T-helper 17 cell (primary cell): ENCODE measurements around the gene DNAH11. TPM values are rescaled to one million over a fixed set of nuclear protein-coding genes. Genes with fewer than 3 reads are reported as not detected.
"Not testable (repeated sequence)": the region's sequence is repeated elsewhere in the genome, so short reads cannot be mapped to it uniquely, and the experiment has no call there.

ENCODE experiments used
- ATAC-seq: fragments of 150-1000 bp; cut with Tn5 transposase; 2 replicates; pipeline ENCODE4 v1.10.0; 2021; ENCODE audit warnings: mild to moderate bottlenecking, moderate library complexity
- DNase-seq, 3 donors: peaks; one replicate each; pipeline versions ENCODE4 v3.0.0 to v3.0.0-alpha.2; 2020 to 2021
- H3K9me3 ChIP-seq: one replicate; pipeline ENCODE4 v1.7.0; 2013; ENCODE audit warnings: low read length, mild to moderate bottlenecking; ENCODE audit not compliant: control insufficient read depth, poor library complexity, severe bottlenecking
- H3K27ac Mint-ChIP-seq: one replicate; pipeline ENCODE4 v1.8.0; 2022; ENCODE audit warnings: mild to moderate bottlenecking, moderate library complexity, mixed read lengths
- H3K27me3 Mint-ChIP-seq: one replicate; pipeline ENCODE4 v1.8.0; 2022; ENCODE audit warnings: mixed read lengths
- H3K36me3 Mint-ChIP-seq: one replicate; pipeline ENCODE4 v1.8.0; 2022; ENCODE audit warnings: low read depth, mixed read lengths
- H3K4me1 Mint-ChIP-seq: one replicate; pipeline ENCODE4 v1.8.0; 2022; ENCODE audit warnings: mild to moderate bottlenecking, mixed read lengths
- H3K4me3 Mint-ChIP-seq: one replicate; pipeline ENCODE4 v1.8.0; 2022; ENCODE audit warnings: mild to moderate bottlenecking, moderate library complexity, mixed read lengths
- total RNA-seq, 4 donors: library from RNA in 2 of 4; stranded (reverse) in 2 of 4; gene quantifications; one replicate each; pipeline ENCODE4 v1.2.3 and lab custom pipeline; 2022 to 2026

The DNAH11 gene
- total RNA-seq, 2 donors from 2014 or later, result 0.05 to 0.97 TPM

DNA sequence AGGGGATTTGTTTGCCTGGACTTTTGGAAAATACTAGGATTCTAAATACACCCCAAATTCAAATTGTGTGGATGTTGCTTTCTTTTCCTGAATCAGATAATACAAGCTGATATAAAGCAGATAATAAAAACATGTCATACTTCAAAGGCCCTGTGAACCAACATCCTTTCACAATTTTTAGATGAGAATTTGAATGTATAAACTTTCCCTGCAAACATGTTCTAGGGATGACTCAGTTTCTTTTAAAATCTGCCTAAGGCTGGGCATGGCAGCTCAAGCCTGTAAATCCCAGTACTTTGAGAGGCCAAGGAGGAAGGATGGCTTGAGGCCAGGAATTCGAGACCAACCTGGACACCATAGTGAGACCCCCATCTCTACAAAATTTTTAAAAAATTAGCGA is 340.7 kb downstream of the DNAH11 start:
- H3K27me3 Mint-ChIP-seq, H3K4me1 Mint-ChIP-seq, ATAC-seq, H3K9me3 ChIP-seq, DNase-seq, H3K27ac Mint-ChIP-seq, H3K4me3 Mint-ChIP-seq, H3K36me3 Mint-ChIP-seq: not testable (repeated sequence)

- no peaks in the 10 kb centered on the region for H3K9me3 ChIP-seq
- no peak overlapping the region for H3K27ac Mint-ChIP-seq
- H3K27me3 Mint-ChIP-seq, result no peaks in the 10 kb centered on the region
- no peak for ATAC-seq
- H3K4me1 Mint-ChIP-seq, result no peaks in the 10 kb centered on the region
- no peaks in the 10 kb centered on the region for H3K36me3 Mint-ChIP-seq
- H3K4me3 Mint-ChIP-seq, result no peak overlapping the region
- DNase-seq, result no peak
These were observed 341.7 kb downstream of the DNAH11 start for GRCh38 chr7:21884496-21884895.

- Mint-ChIP-seq H3K4me1 (no peaks in the 10 kb centered on the region), H3K27me3 (no peaks in the 10 kb centered on the region), H3K4me3 (no peak overlapping the region), H3K27ac (no peak overlapping the region), H3K36me3 (no peaks in the 10 kb centered on the region)
- DNase-seq (no peak), ATAC-seq (no peak)
- H3K9me3 ChIP-seq, result no peaks in the 10 kb centered on the region
These were observed 343.6 kb downstream of the DNAH11 start for GRCh38 chr7:21886396-21886795.

GRCh38 chr7:21887353-21887752 is 344.5 kb downstream of the DNAH11 start:
- H3K9me3 ChIP-seq, result no peaks in the 10 kb centered on the region
- Mint-ChIP-seq H3K36me3 (no peaks in the 10 kb centered on the region), H3K4me3 (no peak overlapping the region), H3K27me3 (no peaks in the 10 kb centered on the region), H3K4me1 (no peaks in the 10 kb centered on the region), H3K27ac (no peak overlapping the region)
- ATAC-seq, result no peak
- no peak for DNase-seq

DNA sequence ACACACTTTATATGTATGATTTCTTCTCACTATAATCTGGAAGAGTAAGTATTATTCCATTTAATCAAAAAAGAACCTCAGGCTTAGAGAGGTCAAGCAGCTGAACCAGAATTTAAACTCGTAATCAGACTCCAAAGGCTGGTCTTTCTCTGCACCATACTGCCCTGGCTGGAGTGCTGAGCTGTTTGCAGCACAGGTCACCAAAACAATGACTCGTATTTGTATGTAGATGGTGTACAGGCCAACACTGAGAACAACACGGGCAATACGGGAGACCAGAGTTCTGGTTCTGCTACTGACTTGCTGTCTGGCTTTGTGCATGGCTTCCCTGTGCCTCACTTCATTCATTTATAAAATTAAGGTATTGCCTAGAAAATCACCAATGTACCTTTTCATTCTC is 344.9 kb downstream of the DNAH11 start:
- ATAC-seq (no peak), DNase-seq (no peak)
- no peaks in the 10 kb centered on the region for H3K4me1 Mint-ChIP-seq
- H3K36me3 Mint-ChIP-seq, result no peaks in the 10 kb centered on the region
- H3K9me3 ChIP-seq, result no peaks in the 10 kb centered on the region
- H3K27ac Mint-ChIP-seq, result no peak overlapping the region
- no peak overlapping the region for H3K4me3 Mint-ChIP-seq
- H3K27me3 Mint-ChIP-seq, result no peaks in the 10 kb centered on the region

DNA sequence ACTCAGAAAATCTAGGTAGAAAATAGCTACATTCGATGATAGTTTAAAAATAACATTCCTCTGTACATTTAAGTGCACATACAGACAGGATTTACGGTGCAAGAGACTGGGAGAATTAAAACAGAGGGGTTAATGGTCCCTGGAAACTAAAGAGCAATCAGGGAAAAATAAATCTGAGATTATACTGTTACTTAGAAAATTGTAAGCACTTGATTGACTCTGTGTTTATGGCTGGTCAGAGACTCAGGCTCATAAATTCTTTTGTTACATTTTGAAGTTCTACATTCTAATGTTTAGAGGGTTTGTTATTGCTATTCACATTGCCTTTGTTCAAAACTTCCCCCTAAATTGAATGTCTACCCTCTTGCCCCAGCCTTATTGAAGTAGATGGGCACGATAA is 348.5 kb downstream of the DNAH11 start:
- no peak for ATAC-seq

GRCh38 chr7:21893401-21893800 is 350.6 kb downstream of the DNAH11 start:
- ATAC-seq, result no peak
- Mint-ChIP-seq H3K27ac (no peak overlapping the region), H3K4me3 (no peak overlapping the region), H3K27me3 (no peaks in the 10 kb centered on the region), H3K4me1 (no peaks in the 10 kb centered on the region), H3K36me3 (no peaks in the 10 kb centered on the region)
- no peak for DNase-seq
- no peaks in the 10 kb centered on the region for H3K9me3 ChIP-seq

More for the DNA sequence above, 348.5 kb downstream of the DNAH11 start:
- H3K36me3 Mint-ChIP-seq, result no peaks in the 10 kb centered on the region
- H3K27ac Mint-ChIP-seq, result no peak overlapping the region
- H3K4me1 Mint-ChIP-seq, result no peaks in the 10 kb centered on the region
- DNase-seq, result no peak
- no peaks in the 10 kb centered on the region for H3K27me3 Mint-ChIP-seq
- no peaks in the 10 kb centered on the region for H3K9me3 ChIP-seq
- no peak overlapping the region for H3K4me3 Mint-ChIP-seq

- no peaks in the 10 kb centered on the region for H3K27me3 Mint-ChIP-seq
- DNase-seq (no peak), ATAC-seq (peak; percentile 65)
- no peaks in the 10 kb centered on the region for H3K36me3 Mint-ChIP-seq
- peak overlapping the region; percentile 59 for H3K4me3 Mint-ChIP-seq
- H3K4me1 Mint-ChIP-seq, result peaks cover 8% of the 10 kb centered on the region
- peak overlapping the region; percentile 45 for H3K27ac Mint-ChIP-seq
- H3K9me3 ChIP-seq, result no peaks in the 10 kb centered on the region
These were observed 355.6 kb downstream of the DNAH11 start for GRCh38 chr7:21898265-21898930.

DNA sequence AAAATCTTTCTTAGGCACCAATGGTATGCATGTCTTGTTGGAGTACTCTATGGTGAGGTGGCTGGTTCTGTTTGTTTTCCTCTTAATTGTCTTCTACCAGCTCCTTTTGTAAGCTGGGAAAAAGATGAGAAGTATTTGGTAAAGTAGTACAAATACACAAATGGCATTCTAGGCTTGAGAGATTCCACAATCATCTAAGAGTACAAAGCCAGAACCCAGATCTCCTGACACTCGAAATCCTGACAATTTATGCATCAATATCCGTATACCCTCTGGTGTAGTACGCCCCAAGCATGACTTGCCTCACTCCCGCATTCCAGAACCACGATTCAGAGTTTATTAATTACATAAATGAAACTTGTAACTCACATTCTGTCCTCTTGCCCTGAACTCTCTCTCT is 359.4 kb downstream of the DNAH11 start:
- Mint-ChIP-seq H3K4me1 (peaks cover 8% of the 10 kb centered on the region), H3K27me3 (no peaks in the 10 kb centered on the region), H3K4me3 (no peak overlapping the region), H3K36me3 (no peaks in the 10 kb centered on the region), H3K27ac (no peak overlapping the region)
- no peaks in the 10 kb centered on the region for H3K9me3 ChIP-seq
- ATAC-seq, result no peak
- DNase-seq, result no peak

DNA sequence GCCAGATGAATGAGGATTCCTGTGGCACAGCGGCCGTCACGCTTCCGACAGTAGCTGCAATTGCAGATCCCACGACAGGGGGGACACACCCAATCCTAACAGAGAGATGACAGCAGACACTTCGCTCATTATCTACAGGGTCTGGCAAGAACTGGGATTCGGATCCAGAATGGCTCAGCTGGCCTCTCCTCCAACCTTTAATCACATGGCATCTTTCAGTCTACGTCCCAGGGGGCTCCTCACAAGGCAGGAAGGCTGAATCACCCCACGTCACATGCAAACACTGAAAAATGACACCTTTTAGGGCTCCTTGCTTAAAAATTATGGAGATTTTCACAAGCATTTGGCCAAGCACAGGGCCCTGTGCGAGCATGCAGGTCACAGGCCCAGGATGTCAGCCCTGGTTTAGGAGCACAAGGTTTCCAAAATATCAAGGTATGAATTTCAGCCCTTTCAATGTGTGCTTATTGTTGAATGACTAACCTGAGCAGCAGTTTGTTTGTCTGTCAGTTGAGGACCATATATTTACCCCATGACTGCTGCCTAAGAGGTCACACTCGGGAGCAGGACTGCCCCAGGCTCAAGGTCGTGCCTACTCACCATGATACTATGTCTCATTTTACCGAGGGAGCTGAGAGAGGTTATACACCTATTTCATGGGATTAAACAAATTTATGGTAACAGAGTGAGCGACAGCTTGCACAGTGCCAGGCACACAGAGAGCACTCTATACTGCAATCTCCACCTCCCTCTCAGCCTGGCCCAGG is 360.4 kb downstream of the DNAH11 start:
- peaks cover 8% of the 10 kb centered on the region for H3K4me1 Mint-ChIP-seq
- H3K36me3 Mint-ChIP-seq, result no peaks in the 10 kb centered on the region

GRCh38 chr7:21908746-21909145 is 365.9 kb downstream of the DNAH11 start:
- H3K9me3 ChIP-seq, result no peaks in the 10 kb centered on the region
- DNase-seq (no peak), ATAC-seq (no peak)
- Mint-ChIP-seq H3K4me3 (no peak overlapping the region), H3K36me3 (peaks cover 2% of the 10 kb centered on the region), H3K27ac (no peak overlapping the region), H3K27me3 (no peaks in the 10 kb centered on the region), H3K4me1 (no peaks in the 10 kb centered on the region)

More for the DNA sequence above, 360.4 kb downstream of the DNAH11 start:
- Mint-ChIP-seq H3K4me3 (no peak overlapping the region), H3K27me3 (no peaks in the 10 kb centered on the region), H3K27ac (no peak overlapping the region)
- DNase-seq, result no peak
- no peaks in the 10 kb centered on the region for H3K9me3 ChIP-seq
- no peak for ATAC-seq

DNA sequence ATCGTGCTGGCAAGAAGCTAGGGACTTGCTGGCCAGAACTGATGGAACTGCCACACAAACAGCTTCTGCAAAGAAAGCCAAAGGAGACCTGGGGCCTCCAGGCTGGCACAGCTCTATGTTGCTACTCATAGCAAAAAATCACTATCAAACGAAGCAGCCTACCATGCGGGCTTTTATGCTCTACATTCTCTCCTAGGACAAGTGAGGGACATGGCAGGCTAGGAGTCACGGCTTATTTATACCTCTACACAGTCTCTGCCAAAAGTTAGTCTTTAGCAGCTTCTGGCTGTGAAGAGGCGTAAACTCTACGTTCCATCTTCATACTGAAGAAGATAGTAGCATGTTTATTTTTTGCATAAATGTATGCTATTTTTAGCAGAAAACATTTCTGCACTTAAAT is 367.4 kb downstream of the DNAH11 start:
- Mint-ChIP-seq H3K4me3 (no peak overlapping the region), H3K4me1 (peaks cover 3% of the 10 kb centered on the region), H3K36me3 (peaks cover 2% of the 10 kb centered on the region), H3K27me3 (no peaks in the 10 kb centered on the region), H3K27ac (no peak overlapping the region)
- DNase-seq (no peak), ATAC-seq (no peak)
- no peaks in the 10 kb centered on the region for H3K9me3 ChIP-seq

DNA sequence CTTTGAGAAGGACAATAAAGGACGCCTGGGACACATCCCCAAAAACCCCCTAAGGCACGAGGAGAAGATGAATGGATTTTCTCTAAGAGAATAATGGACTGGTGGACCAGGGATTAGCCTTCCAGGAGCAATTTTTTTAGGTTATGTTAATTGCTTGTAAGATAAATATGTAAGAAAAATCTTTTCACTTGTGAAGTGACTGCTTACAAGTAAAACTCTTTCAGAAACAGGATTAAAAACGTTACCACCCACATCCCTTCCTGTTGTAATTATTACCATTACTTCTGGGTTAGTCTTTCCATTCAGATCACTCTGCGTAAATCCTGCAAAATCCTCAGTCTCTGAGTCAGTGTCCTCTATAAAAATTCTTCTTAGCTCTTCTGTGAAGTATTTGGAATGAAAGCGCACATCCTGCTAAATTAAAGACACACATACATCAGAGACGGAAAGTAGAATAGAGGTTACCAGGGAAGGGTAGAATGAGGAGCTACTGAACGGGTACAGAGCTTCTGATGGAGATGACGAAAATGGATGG is 368.6 kb downstream of the DNAH11 start:
- peaks cover 2% of the 10 kb centered on the region for H3K36me3 Mint-ChIP-seq
- ATAC-seq (no peak), DNase-seq (no peak)
- peaks cover 3% of the 10 kb centered on the region for H3K4me1 Mint-ChIP-seq
- H3K9me3 ChIP-seq, result no peaks in the 10 kb centered on the region
- no peaks in the 10 kb centered on the region for H3K27me3 Mint-ChIP-seq
- H3K4me3 Mint-ChIP-seq, result no peak overlapping the region
- no peak overlapping the region for H3K27ac Mint-ChIP-seq

- no peak for ATAC-seq
- no peak for DNase-seq
- no peaks in the 10 kb centered on the region for H3K27me3 Mint-ChIP-seq
- H3K36me3 Mint-ChIP-seq, result peaks cover 2% of the 10 kb centered on the region
- no peak overlapping the region for H3K4me3 Mint-ChIP-seq
- no peaks in the 10 kb centered on the region for H3K9me3 ChIP-seq
- H3K4me1 Mint-ChIP-seq, result peaks cover 3% of the 10 kb centered on the region
- no peak overlapping the region for H3K27ac Mint-ChIP-seq
These were observed 369.5 kb downstream of the DNAH11 start for GRCh38 chr7:21912305-21912704.
